Measurements from ENCODE around the gene CD4. TPM values are rescaled to one million over a fixed set of nuclear protein-coding genes. Genes with fewer than 3 reads are reported as not detected.

CD4 gene
- total RNA-seq, 1 donor from 2014 or later, result not detected

- Histone ChIP-seq H3K27me3 (ENCODE audit: control insufficient read depth, insufficient read depth, low read length) (no peaks in the 10 kb centered on the region), H3K4me3 (ENCODE audit: low read depth, low read length) (no peak overlapping the region), H3K36me3 (ENCODE audit: control insufficient read depth, insufficient read depth, low read length) (peaks cover 28% of the 10 kb centered on the region)
- no peak for DNase-seq (ENCODE audit: low read depth)
- FAIRE-seq, result no peak
- TF ChIP-seq CTCF (IDR thresholded peaks at IDR 0.05; ENCODE audit: insufficient read depth, low read length, severe bottlenecking), result no peak
Observed at GRCh38 chr12:6748761-6749160, 40.6 kb upstream of the CD4 start.

DNA sequence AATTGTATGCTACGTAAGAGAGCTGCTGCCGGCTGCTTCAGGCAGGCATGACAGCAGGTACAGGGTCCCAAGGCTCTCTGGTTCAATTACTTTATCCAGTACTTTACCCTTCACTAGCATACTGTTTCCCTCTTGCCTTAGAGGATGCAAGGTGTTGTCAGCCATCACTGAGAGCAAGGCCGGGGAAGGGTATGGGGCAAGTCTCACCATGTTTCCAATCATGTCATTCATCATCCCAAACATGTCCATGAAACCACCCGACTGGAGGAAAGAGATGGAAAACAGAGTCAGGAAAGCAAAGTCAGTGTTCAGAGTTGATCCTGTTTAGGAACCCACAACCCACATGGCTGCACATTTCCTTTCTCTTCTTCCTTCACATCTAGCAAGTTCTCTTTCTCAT lies 38.8 kb upstream of the CD4 start:
- FAIRE-seq (no peak), DNase-seq (ENCODE audit: low read depth) (peak; percentile 59)
- peaks cover 28% of the 10 kb centered on the region for H3K36me3 ChIP-seq (ENCODE audit: control insufficient read depth, insufficient read depth, low read length)
- H3K27me3 ChIP-seq (ENCODE audit: control insufficient read depth, insufficient read depth, low read length), result no peaks in the 10 kb centered on the region
- H3K4me3 ChIP-seq (ENCODE audit: low read depth, low read length), result no peak overlapping the region
- no peak for TF ChIP-seq CTCF (IDR thresholded peaks at IDR 0.05; ENCODE audit: insufficient read depth, low read length, severe bottlenecking)

- FAIRE-seq (no peak), DNase-seq (ENCODE audit: low read depth) (no peak)
- TF ChIP-seq CTCF (IDR thresholded peaks at IDR 0.05; ENCODE audit: insufficient read depth, low read length, severe bottlenecking), result no peak
- Histone ChIP-seq H3K27me3 (ENCODE audit: control insufficient read depth, insufficient read depth, low read length) (no peaks in the 10 kb centered on the region), H3K36me3 (ENCODE audit: control insufficient read depth, insufficient read depth, low read length) (peaks cover 28% of the 10 kb centered on the region), H3K4me3 (ENCODE audit: low read depth, low read length) (peak overlapping the region; percentile 86)
Observed at GRCh38 chr12:6751767-6752166, 37.6 kb upstream of the CD4 start.

GRCh38 chr12:6752167-6752920 lies 37.0 kb upstream of the CD4 start:
- FAIRE-seq, result no peak

DNA sequence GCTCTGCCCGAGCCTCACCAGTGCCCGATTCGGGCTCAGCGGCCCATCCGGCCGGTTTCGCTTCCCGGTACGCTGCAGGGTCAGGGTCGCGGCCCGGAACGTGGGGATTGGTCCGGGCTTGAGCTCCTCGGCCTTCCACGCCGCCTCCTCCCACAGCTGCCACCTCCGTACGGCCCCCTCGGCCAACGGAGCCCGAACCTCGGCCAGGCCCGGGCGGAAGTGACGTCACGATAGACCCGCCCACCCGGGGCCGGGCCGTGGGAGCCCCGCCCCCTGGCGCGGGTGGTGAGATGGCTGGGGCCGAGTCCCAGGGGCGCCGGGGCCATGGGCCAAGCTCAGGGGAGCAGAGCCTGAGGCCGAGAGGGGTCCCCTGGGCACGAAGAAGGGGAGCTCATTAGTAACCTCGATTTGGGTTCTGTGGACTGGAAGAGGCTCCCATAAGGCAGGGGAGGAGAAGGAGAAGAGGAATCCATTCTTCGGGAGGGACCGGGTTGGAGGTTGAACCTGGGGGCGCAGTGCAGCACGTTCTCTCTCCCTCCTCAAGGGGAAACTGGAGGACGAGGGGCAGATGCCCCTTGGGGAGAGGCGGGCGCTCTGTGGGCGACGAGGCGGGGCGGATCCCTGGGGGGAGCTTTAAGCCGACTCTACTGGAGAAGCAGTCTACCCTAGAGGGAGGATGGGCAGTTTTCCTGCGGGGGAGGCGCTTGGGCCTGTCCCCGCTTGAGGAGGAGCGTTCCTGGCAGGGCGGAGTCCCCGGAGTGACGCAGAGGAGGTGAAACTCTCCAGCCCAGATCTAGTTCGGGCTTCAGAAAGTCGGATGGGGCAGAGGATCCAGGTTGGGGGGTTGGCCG lies 36.2 kb upstream of the CD4 start, which contains the start of gene MLF2:
TSS of gene MLF2 (minus strand) at position 221 of the 851 bp plus-strand sequence. CDS start 807 bp downstream, outside the sequence.
- no peak for FAIRE-seq
- H3K27me3 ChIP-seq (ENCODE audit: control insufficient read depth, insufficient read depth, low read length), result no peaks in the 10 kb centered on the region
- peak; percentile 98 for TF ChIP-seq CTCF (IDR thresholded peaks at IDR 0.05; ENCODE audit: insufficient read depth, low read length, severe bottlenecking)
- peaks cover 20% of the 10 kb centered on the region for H3K36me3 ChIP-seq (ENCODE audit: control insufficient read depth, insufficient read depth, low read length)
- H3K4me3 ChIP-seq (ENCODE audit: low read depth, low read length), result peak within 1 kb of the TSS; percentile 86
- DNase-seq (ENCODE audit: low read depth), result peak; percentile 96

More at GRCh38 chr12:6752167-6752920, 37.0 kb upstream of the CD4 start:
- peak; percentile 23 for DNase-seq (ENCODE audit: low read depth)
- Histone ChIP-seq H3K36me3 (ENCODE audit: control insufficient read depth, insufficient read depth, low read length) (peaks cover 26% of the 10 kb centered on the region), H3K27me3 (ENCODE audit: control insufficient read depth, insufficient read depth, low read length) (no peaks in the 10 kb centered on the region), H3K4me3 (ENCODE audit: low read depth, low read length) (peak overlapping the region; percentile 86)
- peak; percentile 36 for TF ChIP-seq CTCF (IDR thresholded peaks at IDR 0.05; ENCODE audit: insufficient read depth, low read length, severe bottlenecking)
